Measurements from ENCODE around the gene CNPY2.
"Not testable (repeated sequence)": the region's sequence is repeated elsewhere in the genome, so short reads cannot be mapped to it uniquely, and the experiment has no call there.

Gene CNPY2

DNA sequence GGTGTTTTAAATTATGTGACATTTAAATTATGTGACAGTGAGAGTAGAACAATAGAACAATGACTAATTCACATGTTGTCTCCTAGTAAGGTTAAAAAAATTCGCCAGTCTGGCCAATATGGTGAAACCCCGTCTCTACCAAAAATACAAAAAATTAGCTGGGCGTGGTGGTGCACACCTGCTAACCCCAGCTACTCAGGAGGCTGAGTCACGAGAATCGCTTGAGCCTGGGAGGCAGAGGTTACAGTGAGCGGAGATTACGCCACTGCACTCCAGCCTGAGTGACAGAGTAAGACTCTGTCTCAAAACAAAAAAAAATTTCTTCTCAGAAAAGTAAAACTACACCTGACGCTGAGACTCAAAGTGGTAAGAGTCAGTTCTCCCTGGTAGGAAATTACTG lies 18.4 kb downstream of the CNPY2 start:
- DNase-seq = no peak

DNA sequence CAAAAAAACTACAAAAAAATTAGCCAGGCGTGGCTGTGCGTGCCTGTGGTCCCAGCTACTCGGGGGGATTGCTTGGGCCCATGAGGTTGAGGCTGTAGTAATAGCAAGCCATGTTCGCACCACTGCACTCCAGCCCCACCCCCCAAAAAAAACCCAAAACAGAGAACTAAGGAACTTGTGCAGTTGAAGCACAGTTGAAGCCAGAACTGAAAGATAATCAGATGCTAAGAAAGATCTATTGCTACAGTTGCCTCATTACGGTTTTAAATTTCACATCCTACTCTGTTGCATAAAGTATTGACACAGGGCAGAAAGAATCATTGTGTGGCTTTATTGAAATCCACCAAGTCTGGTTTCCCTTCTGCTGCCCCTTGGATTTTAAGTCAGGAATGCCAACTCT lies 19.5 kb downstream of the CNPY2 start:
- DNase-seq = peak; percentile 45

DNA sequence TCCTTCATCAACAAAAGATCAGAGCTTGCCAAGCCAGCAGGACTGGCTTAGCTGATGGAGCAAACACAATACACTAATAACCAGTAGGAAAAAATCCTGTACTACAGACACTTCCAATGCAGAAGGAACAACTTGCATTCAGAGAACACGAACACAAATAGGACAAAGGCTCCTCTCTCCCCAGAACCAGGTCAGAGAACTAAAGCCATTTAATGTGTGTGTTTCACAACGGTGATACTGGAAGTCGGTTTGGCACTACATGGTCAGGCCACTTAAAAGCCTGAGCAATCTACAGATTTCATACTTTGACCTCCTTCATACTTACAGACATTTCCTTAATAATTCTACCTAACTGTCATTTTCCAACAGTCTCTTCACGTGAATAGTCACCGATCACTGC lies 22.0 kb downstream of the CNPY2 start:
- no peak for DNase-seq

DNA sequence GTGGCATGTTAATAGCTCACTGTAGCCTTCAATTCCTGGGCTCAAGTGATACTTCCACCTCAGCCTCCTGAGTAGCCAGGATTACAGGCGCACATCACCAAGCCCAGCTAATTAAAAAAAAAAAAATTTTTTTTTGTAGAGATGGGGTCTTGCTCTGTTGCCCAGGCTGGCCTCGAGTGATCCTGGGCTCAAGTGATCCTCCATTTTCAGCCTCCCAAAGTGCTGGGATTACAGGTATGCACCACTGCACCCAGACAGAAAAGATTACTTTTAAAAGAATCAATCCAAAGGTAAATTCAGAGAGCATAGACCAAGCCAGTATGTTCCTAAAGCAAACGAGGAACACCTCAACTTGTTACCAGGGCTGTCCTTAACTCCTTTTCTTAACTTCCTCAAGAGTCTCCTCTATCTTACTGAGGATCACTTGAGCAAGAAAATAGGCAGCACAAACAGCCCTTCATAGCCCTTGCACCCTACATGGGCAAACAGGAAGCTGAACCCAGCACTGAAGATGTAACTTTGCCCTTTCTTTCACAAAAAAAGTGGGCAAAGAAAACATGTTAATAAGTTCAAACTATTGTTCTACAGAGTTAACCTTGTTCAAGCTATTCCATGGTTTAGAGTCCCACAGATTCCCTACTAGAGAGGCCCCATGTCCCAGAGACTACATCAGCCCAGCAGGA lies 26.9 kb downstream of the CNPY2 start:
- DNase-seq = no peak

DNA sequence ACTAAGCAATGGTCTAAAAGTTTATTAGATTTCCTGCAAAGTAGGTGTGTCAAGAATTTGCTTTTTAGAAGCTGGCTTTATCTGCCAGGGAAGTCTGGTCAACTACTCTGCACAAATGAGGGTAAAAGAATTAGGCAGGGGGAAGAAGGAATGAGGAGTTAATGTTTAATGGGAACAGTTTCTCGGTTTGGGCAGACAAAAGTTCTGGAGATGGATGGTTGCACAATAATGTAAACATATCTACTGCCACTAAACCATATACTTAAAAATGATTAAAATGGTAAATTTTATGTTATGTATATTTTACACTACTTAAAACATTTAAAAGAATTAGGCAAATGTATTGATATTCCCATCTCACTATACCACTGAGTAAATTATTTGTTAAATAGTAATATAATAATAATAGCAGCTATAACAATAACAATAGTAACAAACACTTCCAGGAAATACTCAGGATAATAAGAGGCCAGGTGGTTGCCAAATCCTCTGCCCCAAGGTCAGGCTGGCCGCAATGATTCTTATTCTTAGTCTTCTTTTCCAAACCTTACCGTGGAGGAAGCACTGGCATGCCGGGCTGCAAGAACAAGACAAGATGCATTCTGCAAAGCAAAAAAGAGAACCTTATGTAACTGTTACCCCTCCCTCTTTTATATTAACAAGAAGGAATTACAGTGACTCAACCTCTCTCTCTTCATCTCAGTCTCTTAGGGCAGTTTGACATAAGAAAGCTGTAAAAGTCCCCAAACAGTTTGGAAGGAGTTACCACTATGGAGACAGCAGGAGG lies 29.6 kb downstream of the CNPY2 start:
- DNase-seq = no peak

DNA sequence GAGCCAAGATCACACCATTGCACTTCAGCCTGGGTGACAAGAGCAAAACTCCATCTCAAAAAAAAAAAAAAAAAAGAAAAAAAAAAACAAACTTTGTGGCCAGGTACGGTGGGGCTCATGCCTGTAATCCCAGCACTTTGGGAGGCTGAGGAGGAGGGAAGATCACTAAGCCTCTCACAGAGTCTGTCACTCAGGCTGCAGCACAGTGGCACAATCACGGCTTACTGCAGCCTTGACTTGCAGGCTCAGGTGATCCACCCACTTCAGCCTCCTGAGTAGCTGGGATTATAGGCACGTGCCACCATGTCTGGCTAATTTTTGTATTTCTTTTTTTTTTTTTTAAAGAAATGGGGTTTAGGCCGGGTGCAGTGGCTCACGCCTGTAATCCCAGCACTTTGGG lies 31.5 kb downstream of the CNPY2 start:
- DNase-seq = not testable (repeated sequence)

DNA sequence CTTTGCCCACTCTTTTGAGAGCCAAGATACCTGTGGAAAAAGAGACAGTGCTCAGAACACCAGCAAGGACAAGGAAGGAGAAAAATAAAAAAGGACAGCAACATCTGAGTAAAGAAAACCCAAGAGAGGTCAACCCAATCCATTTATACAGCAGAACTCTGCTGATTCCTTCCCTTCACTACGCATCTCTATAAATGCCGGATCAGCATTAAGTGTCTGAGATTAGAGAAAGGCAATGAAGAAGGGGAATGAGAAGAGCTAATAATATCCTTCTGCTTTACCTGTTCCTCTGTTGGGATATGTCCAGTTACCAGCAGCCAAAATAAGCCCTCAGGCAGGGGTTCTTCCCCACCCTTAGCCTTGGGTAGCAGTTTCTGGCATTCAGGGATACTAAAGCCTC lies 33.2 kb downstream of the CNPY2 start:
- DNase-seq = no peak

DNA sequence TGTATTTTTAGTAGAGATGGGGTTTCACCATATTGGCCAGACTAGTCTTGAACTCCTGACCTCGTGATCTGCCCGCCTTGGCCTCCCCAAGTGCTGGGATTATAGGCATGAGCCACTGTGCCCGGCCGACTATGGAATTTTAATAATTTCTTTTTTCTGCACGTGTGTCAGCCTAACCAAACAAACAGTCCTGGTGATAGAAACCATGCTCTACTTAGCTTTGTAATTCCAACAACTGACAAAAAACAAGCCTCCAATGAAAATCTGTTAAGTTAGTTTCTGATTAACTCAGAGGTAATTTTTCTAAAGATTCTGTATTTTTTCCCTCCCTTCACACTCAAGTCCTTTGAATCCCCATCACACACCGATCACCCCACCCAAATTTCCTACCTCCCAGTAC lies 33.8 kb downstream of the CNPY2 start:
- DNase-seq = no peak

DNA sequence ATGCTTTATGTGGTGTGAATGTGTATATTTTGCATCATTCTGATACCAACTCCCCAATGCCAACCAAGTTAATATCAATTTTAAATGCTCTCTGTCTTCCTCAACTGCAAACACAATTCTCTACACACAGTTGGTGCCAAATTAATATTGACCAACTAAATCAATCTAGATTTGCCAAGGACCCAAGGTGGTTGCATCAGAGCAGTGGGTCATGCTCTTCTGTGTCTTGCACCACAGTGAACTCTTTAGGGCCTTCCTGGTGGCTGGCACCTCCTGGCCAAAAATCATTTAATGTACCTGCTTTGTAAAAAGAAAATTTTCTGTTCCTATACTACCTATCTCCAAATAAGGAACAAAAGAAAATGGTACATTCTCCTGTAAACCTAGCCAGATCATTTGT lies 34.9 kb downstream of the CNPY2 start:
- DNase-seq = no peak

DNA sequence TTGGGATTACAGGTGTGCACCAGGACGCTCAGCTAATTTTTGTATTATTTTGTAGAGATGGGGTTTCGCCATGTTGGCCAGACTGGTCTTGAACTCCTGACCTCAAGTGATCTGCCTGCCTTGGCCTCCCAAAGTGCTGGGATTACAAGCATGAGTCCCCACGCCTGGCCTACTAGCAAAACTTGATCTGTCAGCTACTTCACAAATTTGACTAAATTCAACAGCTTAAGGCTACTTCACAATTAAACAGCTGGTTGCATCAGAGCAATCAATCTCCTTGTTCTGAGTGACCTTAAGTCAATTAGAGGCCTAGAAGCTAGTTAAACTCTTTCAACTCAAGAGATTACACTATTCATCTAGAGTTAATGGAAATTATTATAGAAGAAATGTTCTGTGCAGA lies 36.9 kb downstream of the CNPY2 start:
- no peak for DNase-seq

DNA sequence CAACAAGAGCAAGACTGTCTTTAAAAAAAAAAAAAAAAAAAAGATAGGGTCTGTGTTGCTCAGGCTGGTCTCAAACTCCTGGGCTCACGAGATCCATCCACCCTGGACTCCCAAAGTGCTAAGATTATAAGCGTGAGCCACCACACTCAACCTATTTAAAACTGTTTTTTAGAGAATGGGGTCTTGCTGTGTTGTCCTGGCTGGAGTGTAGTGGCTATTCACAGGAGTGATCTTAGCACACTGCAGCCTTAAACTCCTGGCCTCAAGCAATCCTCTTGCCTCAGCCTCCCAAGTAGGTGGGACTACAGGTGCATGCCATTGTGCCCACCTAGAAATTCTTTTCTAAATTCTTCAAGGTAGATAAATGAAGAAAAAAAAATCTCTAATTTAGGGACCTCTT lies 41.5 kb downstream of the CNPY2 start:
- no peak for DNase-seq

DNA sequence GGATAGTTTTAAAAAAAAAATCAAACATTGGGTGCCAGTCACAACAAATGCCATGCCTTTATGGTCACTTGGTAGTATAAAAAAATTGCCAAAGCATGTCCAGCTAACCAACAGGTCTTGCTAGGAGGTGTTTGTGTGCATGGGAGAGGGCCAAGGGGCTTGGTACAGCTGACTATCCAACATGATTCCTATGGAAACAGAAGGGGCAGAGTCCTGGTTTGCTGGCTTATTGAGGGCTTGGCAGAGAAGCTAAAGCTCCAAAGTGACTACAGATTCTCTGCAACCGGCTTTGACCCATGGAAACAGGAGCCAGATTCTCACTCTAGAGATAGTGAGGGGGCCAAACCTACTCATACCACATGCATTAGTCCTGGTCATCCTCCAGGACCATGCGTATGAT lies 43.3 kb downstream of the CNPY2 start:
- not testable (repeated sequence) for DNase-seq

DNA sequence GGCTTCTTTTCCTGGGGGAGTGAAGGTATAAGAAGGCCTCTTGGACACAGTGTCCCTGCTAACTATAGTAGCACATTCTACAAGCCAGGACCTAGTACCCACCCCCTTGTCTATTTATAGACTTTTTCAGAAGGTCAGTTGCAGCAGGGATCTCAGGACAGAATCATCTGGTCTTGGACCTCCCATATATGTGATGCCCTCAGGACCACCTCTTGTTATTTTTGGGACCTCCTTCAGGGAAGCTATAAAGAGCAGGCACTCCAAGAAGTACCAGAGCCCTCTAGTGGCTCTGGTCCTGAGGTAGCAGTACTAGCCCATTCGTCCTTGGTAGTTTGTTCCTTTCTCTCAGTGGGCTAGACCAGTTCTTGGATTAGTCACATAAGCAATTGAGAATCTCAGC lies 44.8 kb downstream of the CNPY2 start:
- DNase-seq = peak; percentile 9

DNA sequence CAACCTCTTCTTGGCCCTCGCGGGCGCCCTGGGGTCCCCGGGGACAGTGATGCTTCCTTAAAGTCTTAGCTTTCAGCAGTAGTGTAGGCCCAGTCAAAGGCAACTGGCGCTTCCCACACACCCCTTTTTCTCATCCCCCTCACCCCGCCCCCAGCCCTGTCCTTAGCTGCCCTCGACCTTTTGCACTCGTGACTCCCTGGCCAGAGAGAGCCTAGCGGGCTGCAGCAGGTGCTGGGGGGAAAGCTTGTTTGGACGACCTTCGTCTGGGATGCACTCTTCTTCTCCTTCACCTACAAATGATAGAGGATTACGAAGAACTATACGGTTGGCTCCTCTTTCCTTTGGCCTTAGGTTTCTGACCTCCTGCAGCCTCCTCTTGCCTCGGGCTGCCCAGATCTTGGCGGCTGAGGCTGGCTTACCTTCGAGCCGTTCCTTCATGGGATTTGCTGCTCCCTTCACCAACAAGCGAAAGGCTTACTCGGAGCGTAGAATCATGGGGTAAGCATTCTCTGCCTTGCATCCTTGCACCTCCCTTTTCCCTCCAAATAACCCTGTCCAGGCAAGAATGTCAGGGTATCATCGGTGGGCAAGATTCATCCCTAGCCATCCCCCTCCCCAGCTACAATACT lies 48.2 kb downstream of the CNPY2 start:
- DNase-seq = peak; percentile 5

DNA sequence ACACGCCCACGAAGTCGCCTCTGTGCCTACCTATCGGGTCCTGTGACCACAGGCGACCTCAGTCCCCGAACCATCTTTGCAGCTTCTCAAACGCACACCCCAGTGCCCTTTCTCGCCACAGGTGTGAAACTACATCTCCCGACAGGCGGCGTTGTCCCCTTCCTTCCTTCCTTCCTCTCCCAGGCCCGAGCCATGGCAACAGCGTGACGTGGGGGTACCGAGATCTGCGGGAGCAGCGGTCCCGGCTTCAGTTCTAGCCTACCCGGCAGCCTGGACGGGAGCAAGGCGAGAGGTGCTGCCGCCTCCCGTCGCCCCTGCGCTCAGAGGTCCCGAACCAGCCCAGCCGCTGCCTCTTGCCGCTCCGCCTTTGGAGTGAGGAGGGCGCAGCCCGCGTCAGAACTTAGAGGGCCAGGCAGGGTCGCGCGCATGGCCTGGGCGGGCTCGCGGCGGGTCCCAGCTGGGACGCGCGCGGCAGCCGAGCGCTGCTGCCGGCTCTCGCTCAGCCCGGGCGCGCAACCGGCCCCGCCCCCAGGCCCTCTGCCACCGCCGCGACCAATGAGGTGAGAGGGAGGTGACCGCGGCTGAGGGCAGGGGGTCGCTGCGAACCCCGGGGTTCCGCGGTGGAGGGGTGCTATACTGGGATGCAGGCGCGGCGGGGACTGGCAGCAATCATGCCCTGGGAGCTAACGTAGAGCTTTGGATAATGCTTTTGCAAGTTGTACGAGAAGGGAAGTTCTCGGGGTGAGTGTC lies 48.9 kb downstream of the CNPY2 start, which contains the start of gene COQ10A:
Gene COQ10A (plus strand): TSS at position 250 of the 750 bp plus-strand sequence. CDS start 177 bp downstream, at position 427.
- DNase-seq = peak; percentile 74

DNA sequence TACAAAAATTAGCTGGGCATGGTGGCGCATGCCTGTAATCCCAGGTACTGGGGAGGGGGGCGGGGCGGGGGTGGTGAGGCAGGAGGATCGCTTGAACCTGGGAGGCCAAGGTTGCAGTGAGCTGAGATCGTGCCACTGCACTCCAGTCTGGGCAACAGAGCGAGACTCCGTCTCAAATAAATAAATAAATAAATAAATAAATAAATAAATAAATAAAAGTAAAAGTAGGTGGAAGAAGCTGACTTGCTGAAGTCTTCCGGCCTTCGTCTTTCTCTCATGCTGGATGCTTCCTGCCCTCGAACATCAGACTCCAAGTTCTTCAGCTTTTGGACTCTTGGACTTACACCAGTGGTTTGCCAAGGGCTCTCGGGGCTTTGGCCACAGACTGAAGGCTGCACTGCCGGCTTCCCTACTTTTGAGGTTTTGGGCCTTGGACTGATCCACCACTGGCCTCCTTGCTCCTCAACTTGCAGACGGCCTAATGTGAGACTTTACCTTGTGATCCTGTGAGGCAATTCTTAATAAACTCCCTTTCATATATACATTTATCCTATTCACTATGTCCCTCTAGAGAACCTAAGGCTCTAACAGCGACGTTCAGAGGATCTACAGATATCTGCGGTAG lies 49.6 kb downstream of the CNPY2 start:
- peak; percentile 1 for DNase-seq

DNA sequence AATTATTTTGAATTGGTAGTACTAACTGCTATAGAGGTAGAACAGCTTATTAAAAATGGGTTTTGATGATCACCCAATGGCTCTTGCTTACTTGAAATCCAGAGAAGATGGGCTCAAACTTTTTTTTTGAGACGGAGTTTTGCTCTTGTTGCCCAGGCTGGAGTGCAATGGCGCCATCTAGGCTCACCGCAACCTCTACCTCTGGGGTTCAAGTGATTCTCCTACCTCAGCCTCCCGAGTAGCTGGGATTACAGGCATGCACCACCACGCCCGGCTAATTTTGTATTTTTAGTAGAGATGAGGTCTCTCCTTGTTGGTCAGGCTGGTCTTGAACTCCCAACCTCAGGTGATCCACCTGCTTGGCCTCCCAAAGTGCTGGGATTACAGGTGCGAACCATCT lies 52.8 kb downstream of the CNPY2 start:
- not testable (repeated sequence) for DNase-seq

DNA sequence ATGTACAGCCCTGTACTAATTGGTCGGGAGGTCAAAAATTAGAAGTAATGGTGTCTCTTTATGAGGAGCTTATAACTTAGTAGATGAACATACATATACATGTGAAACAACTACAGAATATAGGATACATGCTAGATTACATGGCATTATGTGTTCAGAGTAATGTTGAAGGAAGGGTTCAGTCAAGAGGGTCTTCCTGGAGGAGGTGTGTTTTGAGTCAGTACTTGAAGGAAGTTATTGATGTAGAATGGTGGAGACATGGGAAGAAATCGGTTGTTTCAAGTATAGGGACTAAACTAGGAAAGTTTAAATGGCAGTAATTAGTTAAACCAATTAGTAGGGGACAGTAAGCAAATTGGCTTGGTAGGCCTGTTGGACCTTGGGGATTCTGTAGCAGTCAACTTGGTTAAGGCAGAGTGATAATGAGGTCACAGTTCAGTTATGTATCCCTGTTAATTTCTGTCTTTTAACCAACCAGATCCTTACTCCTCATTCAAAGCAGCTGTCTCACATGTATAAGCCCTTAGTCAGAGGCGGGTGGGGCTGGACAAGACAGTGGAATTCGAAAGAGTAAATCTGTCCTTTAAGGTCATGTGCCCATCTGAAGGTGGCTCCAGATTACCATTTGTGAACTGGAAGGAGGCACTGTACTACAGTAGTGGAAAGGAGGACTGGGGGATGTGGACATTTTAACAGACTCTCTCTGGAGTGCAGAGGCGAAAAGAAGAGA lies 54.1 kb downstream of the CNPY2 start:
- peak; percentile 30 for DNase-seq

DNA sequence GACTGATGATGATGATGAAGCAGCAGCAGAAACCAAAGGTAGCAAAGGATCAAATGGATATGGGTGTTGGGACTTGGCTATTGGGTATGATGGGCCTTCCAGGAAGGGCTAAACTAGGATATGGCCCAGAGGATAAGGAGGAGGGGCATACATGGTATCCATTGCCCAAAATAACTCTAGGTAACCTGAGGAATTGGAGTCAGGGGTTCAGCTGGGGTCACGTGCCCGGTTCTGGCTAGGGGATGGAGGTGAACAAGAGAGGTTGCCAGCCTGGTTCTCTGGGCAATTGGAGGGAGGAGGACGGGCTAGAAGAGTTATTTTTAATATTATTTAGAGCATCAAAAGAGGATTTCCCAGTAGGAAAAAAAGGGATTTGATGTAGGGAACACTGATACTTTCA lies 54.9 kb downstream of the CNPY2 start:
- DNase-seq = no peak

DNA sequence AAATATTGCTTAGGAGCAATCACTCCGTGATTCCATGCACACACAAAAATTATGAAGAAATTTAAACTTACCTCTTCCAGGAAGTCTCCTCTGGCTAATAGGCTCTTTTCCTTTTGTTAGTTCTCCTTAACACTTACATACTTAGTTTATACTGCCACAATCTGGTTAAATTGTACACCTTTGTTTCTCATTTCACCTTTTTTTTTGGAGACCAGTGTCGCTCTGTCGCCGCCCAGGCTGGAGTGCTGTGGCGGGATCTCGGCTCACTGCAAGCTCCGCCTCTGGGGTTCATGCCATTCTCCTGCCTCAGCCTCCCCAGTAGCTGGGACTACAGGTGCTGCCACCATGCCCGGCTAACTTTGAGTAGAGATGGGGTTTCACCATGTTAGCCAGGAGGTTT lies 55.4 kb downstream of the CNPY2 start:
- DNase-seq = no peak
